ENCODE results near the gene PDCL2. TPM values are rescaled to one million over a fixed set of nuclear protein-coding genes. Genes with fewer than 3 reads are reported as not detected.
A peak's percentile ranks its signal among the peaks of the same experiment; 100 is the strongest.

The PDCL2 gene
- total and polyA plus RNA-seq, 2 donors (not counting 1 experiment from before 2014, with no cell fraction given) = not detected

DNA sequence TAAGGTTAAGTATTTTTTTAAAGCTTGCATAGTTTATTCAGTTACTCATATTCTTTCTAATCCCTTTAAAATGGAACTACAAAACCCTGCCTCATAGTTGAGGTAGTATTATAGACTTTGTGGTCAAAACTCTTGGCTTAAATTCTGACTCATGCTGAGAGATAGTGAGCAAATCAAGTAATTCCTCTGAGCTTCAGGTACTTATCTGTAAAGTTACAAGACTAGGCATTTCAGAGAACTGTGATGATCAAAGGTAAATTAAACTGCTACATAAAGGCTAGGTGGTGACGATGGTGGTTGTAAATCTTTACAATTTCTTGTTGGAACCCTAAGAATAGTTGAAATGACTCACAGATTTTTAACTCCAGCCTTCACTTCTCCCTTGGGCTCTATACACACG, 42.2 kb downstream of the PDCL2 start:
- TF ChIP-seq, protein P1, sequence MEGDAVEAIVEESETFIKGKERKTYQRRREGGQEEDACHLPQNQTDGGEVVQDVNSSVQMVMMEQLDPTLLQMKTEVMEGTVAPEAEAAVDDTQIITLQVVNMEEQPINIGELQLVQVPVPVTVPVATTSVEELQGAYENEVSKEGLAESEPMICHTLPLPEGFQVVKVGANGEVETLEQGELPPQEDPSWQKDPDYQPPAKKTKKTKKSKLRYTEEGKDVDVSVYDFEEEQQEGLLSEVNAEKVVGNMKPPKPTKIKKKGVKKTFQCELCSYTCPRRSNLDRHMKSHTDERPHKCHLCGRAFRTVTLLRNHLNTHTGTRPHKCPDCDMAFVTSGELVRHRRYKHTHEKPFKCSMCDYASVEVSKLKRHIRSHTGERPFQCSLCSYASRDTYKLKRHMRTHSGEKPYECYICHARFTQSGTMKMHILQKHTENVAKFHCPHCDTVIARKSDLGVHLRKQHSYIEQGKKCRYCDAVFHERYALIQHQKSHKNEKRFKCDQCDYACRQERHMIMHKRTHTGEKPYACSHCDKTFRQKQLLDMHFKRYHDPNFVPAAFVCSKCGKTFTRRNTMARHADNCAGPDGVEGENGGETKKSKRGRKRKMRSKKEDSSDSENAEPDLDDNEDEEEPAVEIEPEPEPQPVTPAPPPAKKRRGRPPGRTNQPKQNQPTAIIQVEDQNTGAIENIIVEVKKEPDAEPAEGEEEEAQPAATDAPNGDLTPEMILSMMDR (conservative IDR thresholded peaks at IDR 0.05 in 1 of 2, IDR thresholded peaks at IDR 0.05 in 1 of 2; ENCODE audit: low read depth in 1 of 2, low read length in 2 of 2) = no peak
- no peak for TF ChIP-seq EZH2 (IDR thresholded peaks at IDR 0.05; ENCODE audit: low read length, missing control alignments)
- H2AFZ ChIP-seq (ENCODE audit: low read length) = no peak overlapping the region
- no peaks in the 10 kb centered on the region for H3K9me3 ChIP-seq (ENCODE audit: control insufficient read depth, insufficient read depth, low read depth, low read length)
- peaks cover 9% of the 10 kb centered on the region for H3K4me1 ChIP-seq (ENCODE audit: control insufficient read depth, extremely low read depth, insufficient read depth, low read length)
- no peak overlapping the region for H3K27ac ChIP-seq (ENCODE audit: insufficient read depth, low read length)
- no peak overlapping the region for H3K9ac ChIP-seq (ENCODE audit: insufficient read depth, low read length)
- no peak overlapping the region for H3K4me2 ChIP-seq (ENCODE audit: extremely low read depth, insufficient read depth, low read length)
- H3K4me3 ChIP-seq (replicated peaks in 1 of 4; ENCODE audit: control extremely low read depth in 1 of 4, insufficient read depth in 1 of 4, low read depth in 3 of 4, low read length in 4 of 4) = no peak overlapping the region
- peaks cover 3% of the 10 kb centered on the region for H3K79me2 ChIP-seq (ENCODE audit: control insufficient read depth, insufficient read depth, low read length)
- DNase-seq (ENCODE audit: low read depth in 2 of 2) = peak; percentile 30 to 93
- H3K27me3 ChIP-seq (ENCODE audit: control insufficient read depth, insufficient read depth, low read length) = no peaks in the 10 kb centered on the region
- no peaks in the 10 kb centered on the region for H3K36me3 ChIP-seq (ENCODE audit: control insufficient read depth, insufficient read depth, low read length)
- H4K20me1 ChIP-seq (ENCODE audit: control insufficient read depth, extremely low read depth, insufficient read depth, low read length) = no peaks in the 10 kb centered on the region

GRCh38 chr4:55547918-55548317, 44.1 kb downstream of the PDCL2 start:
- peak overlapping the region; percentile 52 to 90 (median 75) for H3K4me3 ChIP-seq (replicated peaks in 1 of 4; ENCODE audit: control extremely low read depth in 1 of 4, insufficient read depth in 1 of 4, low read depth in 3 of 4, low read length in 4 of 4)
- peak overlapping the region; percentile 41 for H2AFZ ChIP-seq (ENCODE audit: low read length)
- peak overlapping the region; percentile 42 for H3K4me2 ChIP-seq (ENCODE audit: extremely low read depth, insufficient read depth, low read length)
- DNase-seq (ENCODE audit: low read depth in 2 of 2) = no peak
- H4K20me1 ChIP-seq (ENCODE audit: control insufficient read depth, extremely low read depth, insufficient read depth, low read length) = no peaks in the 10 kb centered on the region
- TF ChIP-seq EZH2 (IDR thresholded peaks at IDR 0.05; ENCODE audit: low read length, missing control alignments) = no peak
- H3K36me3 ChIP-seq (ENCODE audit: control insufficient read depth, insufficient read depth, low read length) = no peaks in the 10 kb centered on the region
- no peak overlapping the region for H3K27ac ChIP-seq (ENCODE audit: insufficient read depth, low read length)
- H3K9me3 ChIP-seq (ENCODE audit: control insufficient read depth, insufficient read depth, low read depth, low read length) = no peaks in the 10 kb centered on the region
- H3K79me2 ChIP-seq (ENCODE audit: control insufficient read depth, insufficient read depth, low read length) = peaks cover 21% of the 10 kb centered on the region
- H3K27me3 ChIP-seq (ENCODE audit: control insufficient read depth, insufficient read depth, low read length) = no peaks in the 10 kb centered on the region
- no peak overlapping the region for H3K9ac ChIP-seq (ENCODE audit: insufficient read depth, low read length)
- peaks cover 13% of the 10 kb centered on the region for H3K4me1 ChIP-seq (ENCODE audit: control insufficient read depth, extremely low read depth, insufficient read depth, low read length)

DNA sequence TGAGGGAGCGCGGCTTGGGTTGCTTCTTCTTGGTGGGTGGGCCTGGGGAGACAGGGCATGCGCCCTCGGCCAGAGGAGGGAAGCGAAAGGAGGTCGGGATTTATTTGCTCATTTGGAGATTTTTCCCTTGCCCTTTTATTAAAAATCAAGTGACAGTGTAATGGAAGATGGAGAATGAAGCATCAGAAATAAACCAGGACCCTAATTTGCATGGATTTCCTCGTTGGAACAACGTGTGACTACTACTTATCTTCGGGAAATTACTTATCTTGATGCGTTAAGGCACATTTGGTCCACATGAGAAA, 44.6 kb downstream of the PDCL2 start:
- peaks cover 13% of the 10 kb centered on the region for H3K4me1 ChIP-seq (ENCODE audit: control insufficient read depth, extremely low read depth, insufficient read depth, low read length)
- no peaks in the 10 kb centered on the region for H4K20me1 ChIP-seq (ENCODE audit: control insufficient read depth, extremely low read depth, insufficient read depth, low read length)
- no peaks in the 10 kb centered on the region for H3K36me3 ChIP-seq (ENCODE audit: control insufficient read depth, insufficient read depth, low read length)
- peak in 1 of 2 donors; percentile 58 for DNase-seq (ENCODE audit: low read depth in 2 of 2)
- H3K4me3 ChIP-seq (replicated peaks in 1 of 4; ENCODE audit: control extremely low read depth in 1 of 4, insufficient read depth in 1 of 4, low read depth in 3 of 4, low read length in 4 of 4) = peak overlapping the region; percentile 52 to 90 (median 75)
- H3K27ac ChIP-seq (ENCODE audit: insufficient read depth, low read length) = peak overlapping the region; percentile 73
- H3K9ac ChIP-seq (ENCODE audit: insufficient read depth, low read length) = peak overlapping the region; percentile 81
- TF ChIP-seq EZH2 (IDR thresholded peaks at IDR 0.05; ENCODE audit: low read length, missing control alignments) = no peak
- TF ChIP-seq, protein P1 (conservative IDR thresholded peaks at IDR 0.05 in 1 of 2, IDR thresholded peaks at IDR 0.05 in 1 of 2; ENCODE audit: low read depth in 1 of 2, low read length in 2 of 2) = no peak
- H3K79me2 ChIP-seq (ENCODE audit: control insufficient read depth, insufficient read depth, low read length) = peaks cover 26% of the 10 kb centered on the region
- peak overlapping the region; percentile 42 for H3K4me2 ChIP-seq (ENCODE audit: extremely low read depth, insufficient read depth, low read length)
- peak overlapping the region; percentile 43 for H2AFZ ChIP-seq (ENCODE audit: low read length)
- H3K9me3 ChIP-seq (ENCODE audit: control insufficient read depth, insufficient read depth, low read depth, low read length) = no peaks in the 10 kb centered on the region
- no peaks in the 10 kb centered on the region for H3K27me3 ChIP-seq (ENCODE audit: control insufficient read depth, insufficient read depth, low read length)
